Measurements from ENCODE around the gene DNAJC13. TPM values are rescaled to one million over a fixed set of nuclear protein-coding genes. Genes with fewer than 3 reads are reported as not detected.

DNAJC13 gene
- polyA plus RNA-seq, 2 of the 4 experiments (the other 2 are of a cell fraction): 17.0 to 29.8 TPM

- FAIRE-seq: no peak
- no peak overlapping the region for H3K4me2 ChIP-seq
- WGBS (ENCODE audit: missing lambda C conversion rate): 85% methylated on average over 3 of the region's 3 CpGs
- no peak for DNase-seq (ENCODE audit: low read depth in 1 of 2, low spot score in 1 of 2)
- H3K9me3 ChIP-seq: no peaks in the 10 kb centered on the region
- H3K4me3 ChIP-seq: no peak overlapping the region
- TF ChIP-seq SMC3 (IDR thresholded peaks at IDR 0.05) (no peak), ZNF302 (CRISPR knock-in tag; IDR thresholded peaks at IDR 0.05) (no peak), RNF2 (IDR thresholded peaks at IDR 0.05; ENCODE audit: borderline replicate concordance, low read depth) (no peak), PBX3 (IDR thresholded peaks at IDR 0.05) (no peak), EP300 (IDR thresholded peaks at IDR 0.05) (no peak), FOSL2 (IDR thresholded peaks at IDR 0.05) (no peak), FOSL2 (CRISPR knock-in tag; IDR thresholded peaks at IDR 0.05) (no peak), HEYL (CRISPR knock-in tag; IDR thresholded peaks at IDR 0.05) (no peak), MYC (IDR thresholded peaks at IDR 0.05; ENCODE audit: borderline replicate concordance, low read length) (no peak), JUNB (IDR thresholded peaks at IDR 0.05) (no peak), ESRRA (IDR thresholded peaks at IDR 0.05; ENCODE audit: borderline replicate concordance, low read length) (no peak), EHMT2 (IDR thresholded peaks at IDR 0.05; ENCODE audit: low read depth) (no peak), GATA3 (IDR thresholded peaks at IDR 0.05; ENCODE audit: borderline replicate concordance) (no peak), TP53 (CRISPR knock-in tag; IDR thresholded peaks at IDR 0.05) (no peak)
- no peaks in the 10 kb centered on the region for H3K4me1 ChIP-seq
- ChIA-PET CTCF (interaction anchor here (0.5 to 3.4 kb wide), 15 partner anchors 9 to 114 kb away, joined by 3 to 16 read pairs (median 5); no protein-coding TSS in a partner anchor), POLR2A (no interaction called here)
- ATAC-seq: peak; percentile 34 to 46; a peak in 5 of 6 replicates
- no peak overlapping the region for H3K27ac ChIP-seq
Observed at GRCh38 chr3:132536442-132537153, 119.3 kb downstream of the DNAJC13 start.

- ChIA-PET CTCF (interaction anchor here (1.2 to 3.4 kb wide), 6 partner anchors 8 to 105 kb away, joined by 3 to 16 read pairs (median 6); no protein-coding TSS in a partner anchor), POLR2A (no interaction called here)
- no peak for FAIRE-seq
- Histone ChIP-seq H3K27ac (no peak overlapping the region), H3K4me1 (peaks cover 4% of the 10 kb centered on the region; the same call in 2 of the 3 replicates), H3K4me3 (no peak overlapping the region), H3K9me3 (no peaks in the 10 kb centered on the region), H3K4me2 (no peak overlapping the region)
- no peak for DNase-seq (ENCODE audit: low read depth in 1 of 2, low spot score in 1 of 2)
- ATAC-seq: peak in 1 of 2 experiments; percentile 46; a peak in 2 of 6 replicates
- 71% methylated on average over 1 of the region's 1 CpG for WGBS (ENCODE audit: missing lambda C conversion rate)
- TF ChIP-seq HEYL (CRISPR knock-in tag; IDR thresholded peaks at IDR 0.05) (no peak), MAZ (IDR thresholded peaks at IDR 0.05; ENCODE audit: borderline replicate concordance, low read depth, low read length) (no peak), JUNB (IDR thresholded peaks at IDR 0.05) (no peak), ZC3H11A (IDR thresholded peaks at IDR 0.05) (no peak), CHD2 (IDR thresholded peaks at IDR 0.05; ENCODE audit: low read length, partially characterized antibody) (no peak), FOSL2 (IDR thresholded peaks at IDR 0.05) (no peak), FOSL2 (CRISPR knock-in tag; IDR thresholded peaks at IDR 0.05) (no peak), EP300 (IDR thresholded peaks at IDR 0.05) (no peak), TP53 (CRISPR knock-in tag; IDR thresholded peaks at IDR 0.05) (no peak), PHF8 (IDR thresholded peaks at IDR 0.05; ENCODE audit: borderline replicate concordance, low read depth) (no peak), EHMT2 (IDR thresholded peaks at IDR 0.05; ENCODE audit: low read depth) (no peak)
Observed at GRCh38 chr3:132537297-132537696, 120.0 kb downstream of the DNAJC13 start.

GRCh38 chr3:132538072-132538471 lies 120.8 kb downstream of the DNAJC13 start:
- CTCF ChIA-PET: interaction anchor here (0.6 to 3.4 kb wide), 3 partner anchors 10 to 104 kb away, joined by 3 to 16 read pairs (median 4); no protein-coding TSS in a partner anchor
- 85% methylated on average over 5 of the region's 5 CpGs for WGBS (ENCODE audit: missing lambda C conversion rate)
- no peaks in the 10 kb centered on the region for H3K9me3 ChIP-seq
- ATAC-seq (no peak), DNase-seq (ENCODE audit: low read depth in 1 of 2, low spot score in 1 of 2) (no peak), FAIRE-seq (no peak)
- no peak overlapping the region for H3K27ac ChIP-seq
- H3K4me1 ChIP-seq: peaks cover 12% of the 10 kb centered on the region
- no peak for TF ChIP-seq FOXS1 (CRISPR knock-in tag; IDR thresholded peaks at IDR 0.05)
- no peak for TF ChIP-seq MYC (IDR thresholded peaks at IDR 0.05; ENCODE audit: borderline replicate concordance, low read length)
- no peak for TF ChIP-seq RFX5 (IDR thresholded peaks at IDR 0.05)
- no peak for TF ChIP-seq CBX2 (IDR thresholded peaks at IDR 0.05; ENCODE audit: borderline replicate concordance, low read depth)
- no peak for TF ChIP-seq KDM5A (IDR thresholded peaks at IDR 0.05)
- no peak for TF ChIP-seq CHD2 (IDR thresholded peaks at IDR 0.05; ENCODE audit: low read length, partially characterized antibody)
- no peak for TF ChIP-seq CHD4 (IDR thresholded peaks at IDR 0.05; ENCODE audit: borderline replicate concordance)
- no peak for TF ChIP-seq POLR2AphosphoS2 (conservative IDR thresholded peaks at IDR 0.05; ENCODE audit: low read length)
- TF ChIP-seq NFE2L2 (conservative IDR thresholded peaks at IDR 0.05; ENCODE audit: low read length): no peak
- no peak for TF ChIP-seq CTCF (IDR thresholded peaks at IDR 0.05)
- TF ChIP-seq ZSCAN20 (CRISPR knock-in tag; IDR thresholded peaks at IDR 0.05): no peak
- no peak overlapping the region for H3K4me3 ChIP-seq
- POLR2A ChIA-PET: no interaction called here
- no peak overlapping the region for H3K4me2 ChIP-seq
